OCI-LY7 (cell line): ENCODE measurements around the gene USP21. TPM values are rescaled to one million over a fixed set of nuclear protein-coding genes. Genes with fewer than 3 reads are reported as not detected.

Source experiments
- BruUV-seq: library from RNA; stranded (reverse); fragments of 400-500 nt; replicated peaks from 2 replicates; lab custom pipeline; 2021; lab: Mats Ljungman, UMichigan
- CTCF ChIA-PET: fragments of 300-600 bp; sonication (Branson Sonifier 250); formaldehyde crosslinking; loops from one replicate; lab custom pipeline; 2022; ENCODE audit warnings: antibody characterized with exemption; ENCODE audit not compliant: unreplicated experiment; lab: Charles Lee
- POLR2A ChIA-PET: fragments of 300-600 bp; sonication (Branson Sonifier 250); formaldehyde crosslinking; loops from one replicate; lab custom pipeline; 2022; ENCODE audit warnings: antibody characterized with exemption; lab: Charles Lee
- DNase-seq: peaks from one replicate; pipeline ENCODE4 v3.0.0-alpha.2; 2015; ENCODE audit warnings: low spot score
- H2AFZ ChIP-seq: fragments of 200-600 bp; sonication (generic), shearing (Covaris generic); 2 replicates; pipeline ENCODE4 v1.6.1; 2014; ENCODE audit warnings: mild to moderate bottlenecking, antibody characterized with exemption, low read length, moderate library complexity
- H3K27ac ChIP-seq: fragments of 200-600 bp; sonication (generic); 2 replicates; pipeline ENCODE4 v1.5.1; 2014; ENCODE audit warnings: mixed run types, low read depth, mild to moderate bottlenecking, moderate library complexity, low read length, inconsistent platforms; ENCODE audit not compliant: poor library complexity, severe bottlenecking
- H3K36me3 ChIP-seq: fragments of 200-600 bp; sonication (generic); 2 replicates; pipeline ENCODE4 v1.6.1; 2014; ENCODE audit warnings: mild to moderate bottlenecking, antibody characterized with exemption, low read length, moderate library complexity, mixed read lengths; ENCODE audit not compliant: insufficient read depth
- H3K4me1 ChIP-seq: fragments of 200-600 bp; sonication (generic); 2 replicates; pipeline ENCODE4 v1.5.1; 2014; ENCODE audit warnings: mild to moderate bottlenecking, low read length; ENCODE audit not compliant: insufficient read depth, poor library complexity, severe bottlenecking
- H3K4me2 ChIP-seq: fragments of 200-600 bp; sonication (generic); 2 replicates; pipeline ENCODE4 v1.6.1; 2014; ENCODE audit warnings: mild to moderate bottlenecking, low read length
- H3K4me3 ChIP-seq: fragments of 200-600 bp; sonication (generic); 2 replicates; pipeline ENCODE4 v1.5.1; 2014; ENCODE audit warnings: mild to moderate bottlenecking, low read depth, low read length; ENCODE audit not compliant: poor library complexity, severe bottlenecking
- H3K79me2 ChIP-seq: fragments of 200-600 bp; sonication (generic); 2 replicates; pipeline ENCODE4 v1.6.1; 2016; ENCODE audit warnings: low read depth, mild to moderate bottlenecking, low read length, moderate library complexity, mixed read lengths; ENCODE audit not compliant: insufficient read depth
- H3K9me2 ChIP-seq: fragments of 200-600 bp; sonication (generic); 2 replicates; pipeline ENCODE4 v1.6.1; 2016; ENCODE audit warnings: mild to moderate bottlenecking, low read length, mixed read lengths; ENCODE audit not compliant: insufficient read depth
- H3K9me3 ChIP-seq: fragments of 200-600 bp; sonication (generic); 2 replicates; pipeline ENCODE4 v1.6.1; 2014; ENCODE audit warnings: mild to moderate bottlenecking, mixed run types, low read length, mixed read lengths
- H4K20me1 ChIP-seq: fragments of 200-600 bp; sonication (generic); 2 replicates; pipeline ENCODE4 v1.6.1; 2014; ENCODE audit warnings: mild to moderate bottlenecking, antibody characterized with exemption, low read length, moderate library complexity, mixed read lengths; ENCODE audit not compliant: insufficient read depth
- CTCF ChIP-seq: fragments of 200-600 bp; sonication (generic); conservative IDR thresholded peaks from 2 replicates; pipeline ENCODE4 v1.5.1; 2014; ENCODE audit warnings: mild to moderate bottlenecking, antibody characterized with exemption, low read length, moderate library complexity, mixed read lengths
- EZH2phosphoT487 ChIP-seq: fragments of 200-600 bp; sonication (generic); IDR thresholded peaks from 2 replicates; pipeline ENCODE4 v1.6.1; 2018; ENCODE audit warnings: low read depth, borderline replicate concordance, mild to moderate bottlenecking, mixed run types, antibody characterized with exemption, low read length, moderate library complexity, mixed read lengths
- intact Hi-C: fragments of 100-400 bp; cut with micrococcal nuclease; formaldehyde crosslinking; loops from one replicate; pipeline ENCODE4 v1.10.0; 2022; ENCODE audit not compliant: unreplicated experiment
- total RNA-seq, 2 experiments: library from RNA; depleted of rRNA in 1 of 2; stranded (reverse); fragments of >200 nt in 1 of 2; shearing (Covaris generic) in 1 of 2; gene quantifications; 2 replicates each; pipeline ENCODE4 v1.2.3, GENCODE V29; 2014 to 2022

The USP21 gene
- total RNA-seq, 2 experiments from 2014 or later, result 18.4 to 29.5 TPM

GRCh38 chr1:161175771-161176453 lies 16.6 kb downstream of the USP21 start:
- Histone ChIP-seq H3K9me3 (no peaks in the 10 kb centered on the region), H4K20me1 (no peaks in the 10 kb centered on the region), H3K4me2 (peak overlapping the region; percentile 99), H3K79me2 (peaks cover 9% of the 10 kb centered on the region; the same call in 1 of the 2 replicates), H2AFZ (no peak overlapping the region), H3K4me3 (peak overlapping the region; percentile 86), H3K27ac (peak overlapping the region; percentile 60), H3K4me1 (peaks cover 29% of the 10 kb centered on the region), H3K9me2 (no peaks in the 10 kb centered on the region), H3K36me3 (peaks cover 46% of the 10 kb centered on the region)
- peak; percentile 62 for DNase-seq
- intact Hi-C loops, result no loop called here
- ChIA-PET POLR2A (interaction anchor here (1.0 to 3.1 kb wide), 3 partner anchors 9 to 522 kb away, joined by 5 to 23 read pairs (median 5); partner anchors contain the start of genes PPOX and TOMM40L), CTCF (interaction anchor here (1.4 to 1.8 kb wide), 3 partner anchors 10 to 50 kb away, joined by 3 to 10 read pairs (median 4); partner anchors contain the start of genes DEDD, PPOX and TOMM40L)
- no TSS peak for BruUV-seq
- TF ChIP-seq CTCF (no peak), EZH2phosphoT487 (no peak)

- H3K79me2 ChIP-seq, result peaks cover 9% of the 10 kb centered on the region; the same call in 1 of the 2 replicates
- H3K9me2 ChIP-seq, result no peaks in the 10 kb centered on the region
- H3K4me2 ChIP-seq, result peak overlapping the region; percentile 99
- no peaks in the 10 kb centered on the region for H3K9me3 ChIP-seq
- H3K4me1 ChIP-seq, result peaks cover 29% of the 10 kb centered on the region
- TF ChIP-seq CTCF (no peak), EZH2phosphoT487 (no peak)
- POLR2A ChIA-PET, result interaction anchor here (0.6 to 3.1 kb wide), 5 partner anchors 10 to 523 kb away, joined by 3 to 23 read pairs (median 5); partner anchors contain the start of genes PPOX and TOMM40L
- H3K36me3 ChIP-seq, result peaks cover 39% of the 10 kb centered on the region
- peak; percentile 28 for DNase-seq
- H4K20me1 ChIP-seq, result no peaks in the 10 kb centered on the region
- H2AFZ ChIP-seq, result peak overlapping the region; percentile 51
- peak overlapping the region; percentile 86 for H3K4me3 ChIP-seq
- CTCF ChIA-PET, result interaction anchor here (0.6 to 1.8 kb wide), 5 partner anchors 10 to 131 kb away, joined by 3 to 15 read pairs (median 4); partner anchors contain the start of genes DEDD, PPOX and TOMM40L
- intact Hi-C loops, result loop anchor here (1.0 kb wide), 2 partner anchors 10 to 49 kb away; partner anchors contain the start of gene PPOX
- BruUV-seq, result no TSS peak
- H3K27ac ChIP-seq, result peak overlapping the region; percentile 60
Measured at GRCh38 chr1:161176468-161177111, 17.3 kb downstream of the USP21 start.
